Fibroblast of lung (primary cell): ENCODE data around the gene NEO1. TPM values are rescaled to one million over a fixed set of nuclear protein-coding genes. Genes with fewer than 3 reads are reported as not detected.

Experiments
- DNase-seq, 2 donors: peaks; one replicate each; pipeline versions ENCODE4 v3.0.0 to v3.0.0-alpha.2; 2010; ENCODE audit warnings: low read depth in 2 of 2
- H2AFZ ChIP-seq: 2 replicates; pipeline ENCODE4 v1.5.1; 2012; ENCODE audit warnings: low read length, control low read depth, inconsistent platforms
- H3K27ac ChIP-seq: 2 replicates; pipeline ENCODE4 v1.5.1; 2011; ENCODE audit warnings: low read length, control low read depth; ENCODE audit not compliant: insufficient read depth
- H3K27me3 ChIP-seq: 2 replicates; pipeline ENCODE4 v1.5.1; 2011; ENCODE audit warnings: mild to moderate bottlenecking, low read length; ENCODE audit not compliant: control insufficient read depth, insufficient read depth
- H3K36me3 ChIP-seq: 2 replicates; pipeline ENCODE4 v1.5.1; 2011; ENCODE audit warnings: low read length; ENCODE audit not compliant: control insufficient read depth, insufficient read depth
- H3K4me1 ChIP-seq: 2 replicates; pipeline ENCODE4 v1.5.1; 2011; ENCODE audit warnings: low read length; ENCODE audit not compliant: control insufficient read depth, insufficient read depth; ENCODE audit errors: extremely low read depth
- H3K4me2 ChIP-seq: 2 replicates; pipeline ENCODE4 v1.5.1; 2011; ENCODE audit warnings: low read length, control low read depth; ENCODE audit not compliant: insufficient read depth; ENCODE audit errors: extremely low read depth
- H3K4me3 ChIP-seq, 4 experiments: fragments of 200-600 bp in 1 of 4; sonication (generic) in 1 of 4; replicated peaks in 1 of 4; 2 replicates each; pipeline ENCODE4 v1.5.1; 2011 to 2016; ENCODE audit warnings: low read length in 4 of 4, low read depth in 3 of 4, mild to moderate bottlenecking in 3 of 4, control low read depth in 2 of 4, inconsistent platforms in 1 of 4, mixed read lengths in 1 of 4; ENCODE audit not compliant: insufficient read depth in 1 of 4; ENCODE audit errors: control extremely low read depth in 1 of 4
- H3K79me2 ChIP-seq: 2 replicates; pipeline ENCODE4 v1.5.1; 2012; ENCODE audit warnings: mild to moderate bottlenecking, low read length, inconsistent platforms; ENCODE audit not compliant: control insufficient read depth, insufficient read depth
- H3K9ac ChIP-seq: 2 replicates; pipeline ENCODE4 v1.5.1; 2011; ENCODE audit warnings: mild to moderate bottlenecking, low read length, control low read depth; ENCODE audit not compliant: insufficient read depth
- H3K9me3 ChIP-seq: 2 replicates; pipeline ENCODE4 v1.5.1; 2012; ENCODE audit warnings: low read depth, low read length; ENCODE audit not compliant: control insufficient read depth, insufficient read depth
- H4K20me1 ChIP-seq: 2 replicates; pipeline ENCODE4 v1.5.1; 2011; ENCODE audit warnings: low read length; ENCODE audit not compliant: control insufficient read depth, insufficient read depth; ENCODE audit errors: extremely low read depth
- CTCF ChIP-seq, 2 donors: IDR thresholded peaks in 1 of 2; conservative IDR thresholded peaks in 1 of 2; 1 replicate in 1 of 2; 2 replicates in 1 of 2; pipeline ENCODE4 v1.5.1; 2011 to 2012; ENCODE audit warnings: low read length in 2 of 2, control low read depth in 1 of 2, inconsistent platforms in 1 of 2, low read depth in 1 of 2, mild to moderate bottlenecking in 1 of 2
- EZH2 ChIP-seq: IDR thresholded peaks from 2 replicates; pipeline ENCODE4 v1.5.1; 2012; ENCODE audit warnings: low read length, control low read depth, mild to moderate bottlenecking; ENCODE audit errors: missing control alignments
- polyA plus RNA-seq, 2 donors: library from polyadenylated mRNA; depleted of rRNA in 1 of 2; stranded (reverse) in 1 of 2; unstranded in 1 of 2; fragments of >200 nt; gene quantifications; 2 replicates each; pipeline ENCODE4 v1.2.1, GENCODE V29; 2011 to 2012; ENCODE audit warnings: missing spikeins in 1 of 2
- total RNA-seq: library from RNA; depleted of rRNA; stranded (reverse); fragments of >200 nt; gene quantifications from 2 replicates; pipeline ENCODE4 v1.2.1, GENCODE V29; 2014

The NEO1 gene
- total and polyA plus RNA-seq, 2 donors (not counting 1 experiment from before 2014, with no cell fraction given) = 6.2 to 19.3 TPM

- H4K20me1 ChIP-seq = no peaks in the 10 kb centered on the region
- DNase-seq = peak; percentile 9 to 27
- H3K9ac ChIP-seq = no peak overlapping the region
- no peak overlapping the region for H3K4me2 ChIP-seq
- no peak overlapping the region for H2AFZ ChIP-seq
- H3K27me3 ChIP-seq = no peaks in the 10 kb centered on the region
- H3K27ac ChIP-seq = no peak overlapping the region
- no peaks in the 10 kb centered on the region for H3K79me2 ChIP-seq
- no peaks in the 10 kb centered on the region for H3K36me3 ChIP-seq
- no peak overlapping the region for H3K4me3 ChIP-seq
- H3K9me3 ChIP-seq = no peaks in the 10 kb centered on the region
- TF ChIP-seq CTCF (conservative IDR thresholded peaks at IDR 0.05 in 1 of 2, IDR thresholded peaks at IDR 0.05 in 1 of 2; ENCODE audit: low read depth in 1 of 2, low read length in 2 of 2) (no peak), EZH2 (no peak)
- no peaks in the 10 kb centered on the region for H3K4me1 ChIP-seq
These were observed 294.6 kb downstream of the NEO1 start for GRCh38 chr15:73346735-73347312.

GRCh38 chr15:73349191-73349590 lies 296.9 kb downstream of the NEO1 start:
- Histone ChIP-seq H3K4me1 (no peaks in the 10 kb centered on the region), H2AFZ (no peak overlapping the region), H3K79me2 (no peaks in the 10 kb centered on the region), H3K4me2 (no peak overlapping the region), H3K9ac (no peak overlapping the region), H4K20me1 (no peaks in the 10 kb centered on the region), H3K9me3 (no peaks in the 10 kb centered on the region), H3K27ac (no peak overlapping the region), H3K27me3 (no peaks in the 10 kb centered on the region), H3K36me3 (no peaks in the 10 kb centered on the region), H3K4me3 (no peak overlapping the region)
- DNase-seq = no peak
- TF ChIP-seq EZH2 = no peak
- no peak for TF ChIP-seq CTCF (conservative IDR thresholded peaks at IDR 0.05 in 1 of 2, IDR thresholded peaks at IDR 0.05 in 1 of 2; ENCODE audit: low read depth in 1 of 2, low read length in 2 of 2)

GRCh38 chr15:73352082-73352481 lies 299.8 kb downstream of the NEO1 start:
- H2AFZ ChIP-seq = no peak overlapping the region
- no peaks in the 10 kb centered on the region for H3K36me3 ChIP-seq
- H3K27me3 ChIP-seq = no peaks in the 10 kb centered on the region
- H3K4me2 ChIP-seq = no peak overlapping the region
- no peak overlapping the region for H3K4me3 ChIP-seq
- H3K27ac ChIP-seq = no peak overlapping the region
- H4K20me1 ChIP-seq = no peaks in the 10 kb centered on the region
- H3K79me2 ChIP-seq = no peaks in the 10 kb centered on the region
- H3K4me1 ChIP-seq = no peaks in the 10 kb centered on the region
- H3K9ac ChIP-seq = no peak overlapping the region
- peak in 1 of 2 donors; percentile 19 for DNase-seq
- TF ChIP-seq EZH2 = no peak
- TF ChIP-seq CTCF (conservative IDR thresholded peaks at IDR 0.05 in 1 of 2, IDR thresholded peaks at IDR 0.05 in 1 of 2; ENCODE audit: low read depth in 1 of 2, low read length in 2 of 2) = no peak
- no peaks in the 10 kb centered on the region for H3K9me3 ChIP-seq
